SK-N-MC (cell line): Measurements from ENCODE around the gene SLC7A1.

Experiments
- EZH2 ChIP-seq: fragments of 200-600 bp; sonication (generic); IDR thresholded peaks from one replicate; pipeline ENCODE4 v1.6.1; 2017; ENCODE audit warnings: antibody characterized with exemption
- FOXP2 ChIP-seq: optimal IDR thresholded peaks from 2 replicates; pipeline ENCODE3; 2011; ENCODE audit warnings: mild to moderate bottlenecking, moderate library complexity; ENCODE audit not compliant: insufficient read depth; ENCODE audit errors: extremely low read length, control extremely low read depth
- POLR2AphosphoS5 ChIP-seq: IDR thresholded peaks from 2 replicates; pipeline ENCODE4 v1.6.1; 2012; ENCODE audit warnings: mild to moderate bottlenecking, low read depth, low read length, borderline replicate concordance

GRCh38 chr13:29564373-29564772 is 31.1 kb downstream of the SLC7A1 start:
- TF ChIP-seq EZH2 = no peak
- no peak for TF ChIP-seq POLR2AphosphoS5
- no peak for TF ChIP-seq FOXP2
